Measurements from ENCODE around the gene TMEM156.

- TF ChIP-seq CTCF (conservative IDR thresholded peaks at IDR 0.05 in 1 of 2, IDR thresholded peaks at IDR 0.05 in 1 of 2; ENCODE audit: extremely low read depth in 1 of 2, insufficient read depth in 1 of 2, low read depth in 1 of 2, low read length in 2 of 2) (no peak), EZH2 (IDR thresholded peaks at IDR 0.05; ENCODE audit: borderline replicate concordance, low read length) (no peak)
These were observed 108.5 kb downstream of the TMEM156 start for GRCh38 chr4:38923746-38924145.

Data from mammary epithelial cell (primary cell).